GM18873 (cell line): ENCODE data around the gene ABCC12.
"Not testable (repeated sequence)": the region's sequence is repeated elsewhere in the genome, so short reads cannot be mapped to it uniquely, and the experiment has no call there.

ENCODE experiments used
- ATAC-seq: cut with Tn5 transposase; IDR thresholded peaks from one replicate; pipeline ENCODE4 v1.9.1; 2021; ENCODE audit warnings: mild to moderate bottlenecking, moderate library complexity, moderate number of reproducible peaks; ENCODE audit not compliant: unreplicated experiment, low FRiP score

ABCC12 gene

GRCh38 chr16:48155926-48156789 is at the start of gene ABCC12:
ABCC12 (minus strand) TSS chr16:48155993; CDS start chr16:48146424, 9,569 bp downstream.
- no peak for ATAC-seq

- ATAC-seq: no peak
Measured at GRCh38 chr16:48204825-48205151, 49.0 kb upstream of the ABCC12 start.

GRCh38 chr16:48203974-48204824 is 48.4 kb upstream of the ABCC12 start:
- ATAC-seq: no peak

- no peak for ATAC-seq
Measured at GRCh38 chr16:48201515-48202201, 45.9 kb upstream of the ABCC12 start.

GRCh38 chr16:48197294-48197693 is 41.5 kb upstream of the ABCC12 start:
- ATAC-seq: no peak

GRCh38 chr16:48194828-48195556 is 39.2 kb upstream of the ABCC12 start:
- no peak for ATAC-seq

- ATAC-seq: no peak
Measured at GRCh38 chr16:48193846-48194245, 38.1 kb upstream of the ABCC12 start.

- peak; percentile 84 for ATAC-seq
Measured at GRCh38 chr16:48188449-48189102, 32.8 kb upstream of the ABCC12 start.

- ATAC-seq: no peak
Measured at GRCh38 chr16:48187779-48188178, 32.0 kb upstream of the ABCC12 start.

- ATAC-seq: no peak
Measured at GRCh38 chr16:48184681-48185080, 28.9 kb upstream of the ABCC12 start.

- no peak for ATAC-seq
Measured at GRCh38 chr16:48182979-48183537, 27.3 kb upstream of the ABCC12 start.

GRCh38 chr16:48181746-48182520 is 26.1 kb upstream of the ABCC12 start:
- not testable (repeated sequence) for ATAC-seq

- ATAC-seq: no peak
Measured at GRCh38 chr16:48180868-48181480, 25.2 kb upstream of the ABCC12 start.

- no peak for ATAC-seq
Measured at GRCh38 chr16:48176635-48177408, 21.0 kb upstream of the ABCC12 start.

- no peak for ATAC-seq
Measured at GRCh38 chr16:48173889-48174288, 18.1 kb upstream of the ABCC12 start.

- ATAC-seq: no peak
Measured at GRCh38 chr16:48172682-48173081, 16.9 kb upstream of the ABCC12 start.

- no peak for ATAC-seq
Measured at GRCh38 chr16:48169896-48170295, 14.1 kb upstream of the ABCC12 start.

GRCh38 chr16:48168075-48168474 is 12.3 kb upstream of the ABCC12 start:
- ATAC-seq: no peak
